ENCODE data around the gene SCRN1.
A peak's percentile ranks its signal among the peaks of the same experiment; 100 is the strongest.
"Not testable (repeated sequence)": the region's sequence is repeated elsewhere in the genome, so short reads cannot be mapped to it uniquely, and the experiment has no call there.

SCRN1 gene

DNA sequence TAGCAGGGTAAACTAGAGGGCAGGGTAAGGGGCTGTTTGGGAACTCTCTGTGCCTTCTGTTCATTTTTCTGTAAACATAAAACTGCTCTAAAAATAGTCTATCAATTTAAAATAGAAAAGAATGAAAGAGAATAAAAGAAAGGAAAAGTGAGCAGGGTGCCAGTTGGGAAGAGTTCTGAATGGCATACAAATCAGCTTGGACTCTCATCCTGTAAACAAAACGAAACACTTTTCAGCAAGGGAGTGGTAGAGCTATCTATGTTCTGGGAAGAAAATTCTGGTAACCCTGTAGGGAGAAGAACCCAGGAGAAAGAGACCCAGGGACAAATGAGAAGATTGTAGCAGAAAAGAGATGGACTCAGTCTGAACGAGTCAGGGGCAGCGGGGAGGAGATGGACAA lies 24.6 kb downstream of the SCRN1 start:
- no peak for DNase-seq

DNA sequence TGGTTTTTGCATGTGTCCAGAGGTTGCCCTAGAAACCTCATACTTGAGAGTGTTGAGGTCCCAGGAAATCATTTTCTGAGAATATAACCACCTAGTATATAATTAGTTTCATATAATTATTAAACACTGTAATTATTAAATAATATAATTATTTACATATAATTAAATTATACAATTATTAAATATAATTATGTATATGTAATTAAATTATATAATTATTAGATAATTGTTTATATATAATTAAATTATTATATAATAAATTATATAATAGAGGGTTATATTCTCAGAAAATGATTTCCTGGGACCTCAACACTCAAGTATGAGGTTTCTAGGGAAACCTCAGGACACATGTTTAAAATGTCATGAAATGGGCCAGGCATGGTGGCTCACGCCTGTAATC lies 27.6 kb downstream of the SCRN1 start:
- no peak for DNase-seq

DNA sequence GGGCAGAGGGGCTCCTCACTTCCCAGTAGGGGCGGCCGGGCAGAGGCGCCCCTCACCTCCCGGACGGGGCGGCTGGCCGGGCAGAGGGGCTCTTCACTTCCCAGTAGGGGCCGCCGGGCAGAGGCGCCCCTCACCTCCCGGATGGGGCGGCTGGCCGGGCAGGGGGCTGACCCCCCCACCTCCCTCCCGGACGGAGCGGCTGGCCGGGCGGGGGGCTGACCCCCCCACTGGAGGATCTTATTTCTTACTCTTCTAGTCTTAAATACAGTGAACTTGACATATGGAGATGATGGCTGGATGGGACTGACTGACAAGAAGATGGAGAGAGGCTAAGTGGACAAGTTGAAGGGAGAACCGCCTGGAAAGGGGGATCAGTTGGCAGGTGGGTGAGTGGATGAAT lies 28.0 kb downstream of the SCRN1 start:
- not testable (repeated sequence) for DNase-seq

DNA sequence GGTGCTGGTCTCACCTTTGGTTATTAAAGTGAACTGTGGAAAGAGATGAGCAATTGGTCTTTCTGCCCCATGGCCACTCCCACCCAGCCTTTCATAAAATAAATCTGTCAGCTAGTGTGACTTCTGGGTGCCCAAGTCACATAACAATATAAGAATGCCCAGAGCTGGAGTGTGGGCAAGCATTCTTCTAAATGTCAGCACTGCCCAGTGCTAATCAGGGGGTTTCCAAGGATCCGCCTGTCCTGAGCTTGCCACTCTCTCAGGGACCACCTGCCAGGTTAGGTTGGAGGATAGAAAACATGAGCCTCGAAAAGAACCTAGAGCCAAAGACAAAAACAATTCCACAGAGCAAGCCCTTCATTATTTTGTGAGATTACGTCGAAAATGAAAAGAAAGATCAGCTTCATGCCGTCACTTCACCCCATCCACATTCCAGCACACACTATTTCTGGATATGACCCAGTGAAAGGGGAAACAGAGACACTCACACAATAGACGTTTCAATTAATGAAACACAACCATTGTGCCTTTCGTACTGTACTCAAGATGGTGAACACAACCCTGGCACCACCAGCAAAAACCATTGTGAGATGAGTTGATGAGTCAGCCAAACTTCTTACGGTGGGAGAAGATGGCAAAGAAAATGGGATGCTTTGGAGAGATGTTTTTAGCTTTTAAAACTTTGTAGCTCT lies 30.8 kb downstream of the SCRN1 start:
- no peak for DNase-seq

DNA sequence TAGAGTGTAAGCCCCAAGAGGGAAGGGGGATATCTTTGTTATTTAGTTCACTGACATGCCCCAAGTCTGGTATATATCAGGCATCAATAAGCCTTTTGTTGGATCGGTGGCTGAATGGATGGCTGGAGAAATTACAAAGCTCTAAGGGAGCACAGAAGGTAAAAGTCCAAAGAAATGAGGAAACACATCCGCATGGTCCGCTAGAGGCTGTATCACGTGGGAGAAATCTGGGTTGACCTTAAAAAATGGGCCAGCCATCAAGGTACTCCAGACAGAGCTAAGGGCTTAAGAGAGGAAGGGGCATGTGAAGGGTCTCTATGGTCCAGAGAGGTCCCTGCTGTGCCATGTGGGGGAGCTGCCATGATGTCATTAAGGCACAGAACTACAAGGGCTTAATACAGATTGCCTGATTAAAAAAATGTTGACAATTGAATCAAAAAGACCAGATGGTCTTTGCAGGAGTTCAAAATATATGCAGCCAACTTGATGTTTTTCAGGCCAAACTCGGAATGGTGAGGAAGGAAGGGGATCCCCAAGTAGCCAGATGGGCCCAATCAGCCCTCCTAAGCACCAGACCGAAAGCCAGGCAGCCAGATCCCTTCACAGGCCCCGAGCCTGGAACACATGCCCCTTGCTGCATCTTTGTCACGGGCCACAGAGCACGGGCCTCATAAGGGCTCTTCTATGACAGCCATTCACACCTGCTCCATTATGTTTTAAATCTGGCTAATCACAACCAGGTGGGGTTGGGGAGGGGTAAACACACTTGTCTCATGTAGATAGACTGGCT lies 31.9 kb downstream of the SCRN1 start:
- no peak for DNase-seq

DNA sequence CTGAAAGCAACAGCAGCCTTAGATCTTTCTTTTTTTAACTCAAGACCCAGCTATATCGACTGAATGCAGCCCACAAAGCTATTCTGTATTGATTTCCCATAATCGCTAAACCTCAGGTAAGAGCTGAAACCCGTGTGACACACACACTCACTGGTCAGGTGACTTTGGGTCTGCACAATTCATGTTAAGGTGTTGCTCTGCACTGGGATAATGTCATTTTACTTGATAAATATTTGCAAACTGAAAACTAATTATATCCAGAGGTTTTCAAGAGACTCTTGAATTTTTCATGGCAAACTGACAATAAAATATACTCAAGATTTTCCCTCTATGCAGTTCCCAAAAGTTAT lies 33.1 kb downstream of the SCRN1 start:
- no peak for DNase-seq

DNA sequence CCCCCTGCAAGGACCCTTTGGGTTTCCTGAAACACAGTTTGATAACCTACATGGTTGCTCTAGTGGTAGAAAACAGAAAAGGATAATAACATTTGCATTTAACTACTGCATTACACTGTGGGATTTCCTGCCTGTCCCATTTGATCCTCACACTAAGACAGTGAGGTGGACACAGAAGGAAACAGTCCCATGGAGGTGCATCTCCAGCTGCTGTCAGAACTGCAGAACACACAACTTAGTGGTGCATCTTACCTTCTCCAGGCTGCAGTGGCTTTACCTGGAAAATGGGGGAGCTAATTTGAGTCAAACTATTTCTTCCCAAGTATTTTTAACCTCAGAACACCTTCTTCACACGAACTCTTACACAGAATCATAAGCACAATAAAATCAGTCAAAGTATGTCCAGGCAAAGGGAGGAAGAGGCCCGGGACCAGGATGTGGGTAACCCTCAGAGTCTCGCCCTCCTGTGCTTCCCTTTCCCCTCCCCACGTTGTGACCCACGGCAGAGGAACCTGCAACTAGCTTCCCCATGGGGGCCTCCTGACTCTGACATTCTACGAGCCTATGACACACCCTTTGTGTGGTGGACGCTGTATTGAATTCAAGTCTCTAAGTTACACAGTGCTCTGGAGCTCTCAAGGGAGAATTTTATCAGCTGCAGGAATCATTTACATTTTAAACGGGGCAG lies 33.7 kb downstream of the SCRN1 start:
- DNase-seq = no peak

DNA sequence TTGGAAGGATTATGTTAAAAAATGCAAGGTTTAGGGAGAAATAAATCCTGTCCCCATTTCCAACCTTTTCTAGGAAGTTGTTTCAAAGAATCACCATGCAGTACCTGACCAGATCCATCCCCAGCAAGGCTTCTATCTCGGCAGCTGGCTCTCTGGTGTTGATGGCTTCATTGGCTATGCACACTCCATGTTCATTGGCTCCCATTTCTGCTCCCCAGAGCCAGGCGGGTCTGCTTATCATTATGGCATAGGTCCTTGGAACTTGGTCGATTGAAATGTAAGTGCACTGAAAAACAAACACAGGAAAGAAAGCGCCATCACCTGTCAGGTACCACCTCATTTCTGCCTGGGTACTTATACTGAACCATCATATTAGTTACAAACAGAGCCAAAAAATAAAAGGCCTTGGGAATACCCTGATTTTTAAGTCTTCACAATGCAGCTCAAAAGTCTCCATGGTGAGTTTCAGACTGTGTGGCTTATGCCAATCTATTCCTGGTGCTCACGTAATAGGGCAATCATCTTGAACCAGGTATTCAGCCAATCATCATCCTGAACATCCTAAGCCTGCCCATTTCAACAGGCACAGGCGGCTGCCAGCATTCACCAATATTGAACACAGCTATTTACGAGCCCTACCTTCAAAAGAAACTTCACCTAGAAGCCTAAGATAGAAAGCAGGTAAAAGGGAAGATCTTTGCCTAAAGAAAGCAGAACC lies 34.4 kb downstream of the SCRN1 start:
- no peak for DNase-seq

DNA sequence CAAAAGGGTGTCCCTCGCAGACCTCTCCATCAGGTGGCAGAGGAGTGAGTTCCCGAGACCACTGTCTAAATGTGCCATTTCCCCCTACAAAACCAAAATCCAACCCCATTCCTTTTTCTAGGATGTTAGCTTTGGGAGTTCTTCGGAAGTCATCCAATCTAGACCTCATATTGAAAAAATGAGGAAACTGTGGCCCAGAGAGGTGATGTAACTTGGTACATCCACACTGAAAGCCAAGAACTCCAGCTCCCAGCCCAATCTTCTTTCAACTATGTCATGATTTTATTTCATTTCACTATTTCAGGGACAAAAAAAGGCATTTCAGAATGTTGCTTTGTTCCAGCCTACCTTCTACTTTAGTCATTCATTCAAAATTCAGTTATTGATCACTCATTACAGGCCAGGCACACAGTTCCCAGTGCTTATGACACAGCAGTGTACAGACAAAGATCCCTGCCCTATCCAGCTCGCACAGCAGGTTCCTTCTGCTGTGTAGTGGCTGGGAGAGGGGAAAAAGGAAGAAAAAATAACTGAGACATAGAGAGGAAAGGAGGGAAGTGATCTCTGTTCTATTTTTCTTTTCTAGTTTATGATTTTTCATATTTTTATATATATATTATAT lies 35.8 kb downstream of the SCRN1 start:
- no peak for DNase-seq

DNA sequence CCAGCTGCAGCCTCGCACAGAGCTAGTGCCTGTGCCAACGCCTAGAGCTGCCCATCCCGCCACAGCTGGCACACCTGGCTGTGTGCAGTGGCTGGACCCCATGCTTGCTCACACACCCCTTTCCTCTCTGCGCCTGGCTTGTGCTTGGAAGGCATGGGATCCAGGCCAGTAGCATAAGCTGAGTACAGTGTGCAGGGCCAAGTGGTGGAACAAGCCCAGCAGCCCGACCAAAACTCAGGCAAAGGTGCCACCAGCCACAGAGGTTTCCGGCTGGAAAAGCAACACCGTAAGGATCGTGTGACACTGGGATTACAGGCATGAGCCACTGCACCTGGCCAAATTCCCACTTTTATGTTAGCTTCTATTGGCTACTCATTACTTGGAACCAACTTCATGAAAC lies 38.4 kb downstream of the SCRN1 start:
- DNase-seq = no peak

DNA sequence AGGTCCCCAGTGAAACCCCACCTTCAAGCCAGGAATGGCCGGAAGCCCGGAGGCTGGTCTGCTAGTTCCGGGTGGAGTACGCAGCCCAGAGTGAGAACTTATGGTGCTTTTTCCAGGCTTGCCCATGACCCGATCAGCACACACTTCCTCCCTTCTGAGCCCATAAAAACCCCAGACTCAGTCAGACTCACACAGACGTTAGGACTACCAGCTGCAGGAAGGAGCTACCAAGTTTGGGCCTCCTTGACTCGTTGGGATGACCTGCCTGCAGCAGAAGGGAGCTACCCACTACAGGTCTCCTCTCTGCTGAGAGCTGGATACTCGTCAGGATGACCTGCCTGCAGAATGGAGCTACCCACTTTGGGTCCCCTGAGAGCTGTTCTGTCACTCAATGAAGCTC lies 39.1 kb downstream of the SCRN1 start:
- no peak for DNase-seq

DNA sequence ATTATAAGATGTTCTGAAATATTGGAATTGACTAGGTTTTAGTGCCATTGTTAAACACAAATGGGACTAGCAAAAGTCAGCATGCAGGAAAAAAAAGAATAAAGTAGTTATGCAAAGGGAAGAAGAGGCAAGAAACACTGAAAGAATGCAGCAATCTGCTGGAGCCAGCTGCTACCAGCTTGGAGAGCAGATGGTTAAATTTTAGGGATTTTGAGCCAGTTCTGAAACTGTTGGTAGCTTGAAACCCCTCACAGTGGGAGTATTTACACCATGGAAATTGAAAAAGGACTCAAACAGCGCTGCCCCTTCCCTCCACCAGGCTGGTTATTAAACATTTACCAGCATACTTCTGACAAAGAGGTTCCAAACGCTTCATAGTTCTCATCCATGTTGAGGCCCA lies 41.0 kb downstream of the SCRN1 start:
- DNase-seq = no peak

DNA sequence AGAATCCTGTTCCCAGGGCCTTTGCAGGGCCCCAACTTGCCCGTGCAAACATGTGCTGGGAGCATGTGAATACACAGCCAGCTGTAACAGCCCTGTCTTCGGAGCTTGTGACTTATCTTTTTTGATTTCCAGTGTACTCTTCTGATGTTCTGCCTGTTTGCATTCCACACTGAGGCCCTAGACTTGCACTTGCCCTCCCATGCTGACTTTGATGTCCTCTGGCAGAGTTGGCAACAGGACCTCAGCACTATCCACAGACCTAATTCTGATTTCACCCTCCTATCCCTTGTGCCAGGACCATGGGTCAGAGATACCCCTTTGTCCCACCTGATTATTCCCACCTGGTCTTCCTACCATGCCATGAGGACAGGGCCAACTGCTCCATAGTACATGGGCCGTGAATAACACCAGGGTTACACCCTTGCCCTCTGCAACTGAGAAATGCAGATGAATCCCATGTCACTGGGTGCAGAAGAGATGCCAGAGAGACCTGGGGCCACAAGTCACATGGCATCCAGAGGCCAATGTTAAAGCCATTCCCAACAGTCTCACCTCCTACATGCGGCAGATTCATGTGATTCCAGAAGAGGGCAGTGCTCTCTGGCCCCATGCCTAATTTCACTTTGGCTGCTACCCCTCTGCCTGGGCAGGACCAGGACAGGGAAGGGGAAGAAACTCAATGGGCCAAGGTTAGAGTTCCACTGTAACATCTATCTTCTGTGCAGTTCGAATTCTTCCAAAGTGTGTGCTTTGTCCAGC lies 43.0 kb downstream of the SCRN1 start:
- peak; percentile 5 for DNase-seq

DNA sequence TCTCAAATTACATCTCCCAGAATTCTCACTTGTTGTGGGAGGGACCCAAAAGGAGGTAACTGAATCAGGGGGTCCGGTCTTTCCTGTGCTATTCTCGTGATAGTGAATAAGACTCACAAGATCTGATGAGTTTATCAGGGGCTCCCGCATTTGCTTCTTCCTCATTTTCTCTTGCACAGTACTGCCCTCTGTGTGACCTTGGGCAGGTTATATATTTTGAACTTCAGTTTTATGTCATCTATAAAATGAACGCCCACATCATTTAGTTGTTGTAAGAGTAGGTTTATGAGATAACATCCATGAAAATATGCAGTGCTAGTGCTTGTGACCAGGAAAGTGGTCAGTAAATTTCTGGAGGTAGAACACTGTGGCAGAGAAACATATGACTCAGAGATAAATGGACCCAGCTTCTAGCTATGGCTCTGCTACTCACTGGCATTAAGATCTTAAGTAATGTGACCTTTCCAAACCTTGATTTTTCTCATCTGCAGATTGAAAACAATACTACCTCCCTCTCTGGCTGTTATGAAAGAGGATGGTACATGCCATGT lies 44.3 kb downstream of the SCRN1 start:
- DNase-seq = no peak

DNA sequence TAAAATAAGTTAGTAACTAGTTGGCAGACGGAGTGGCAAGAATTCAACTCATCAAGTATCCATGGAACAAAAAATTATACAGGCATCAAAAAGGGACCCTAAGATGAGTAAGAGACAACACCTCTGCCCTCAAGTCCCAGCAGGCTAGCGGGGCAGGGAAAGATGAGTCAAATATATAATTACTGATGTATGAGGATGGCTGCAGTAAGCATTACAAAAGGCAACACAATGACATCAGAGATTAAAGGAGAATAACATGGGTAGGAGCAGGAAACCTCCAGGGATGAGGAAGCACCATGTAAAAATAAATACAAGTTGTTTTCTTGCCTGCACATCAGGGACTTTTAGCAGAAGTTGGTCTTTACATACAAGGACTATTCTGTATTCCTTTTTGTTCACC lies 49.4 kb downstream of the SCRN1 start:
- DNase-seq = no peak

DNA sequence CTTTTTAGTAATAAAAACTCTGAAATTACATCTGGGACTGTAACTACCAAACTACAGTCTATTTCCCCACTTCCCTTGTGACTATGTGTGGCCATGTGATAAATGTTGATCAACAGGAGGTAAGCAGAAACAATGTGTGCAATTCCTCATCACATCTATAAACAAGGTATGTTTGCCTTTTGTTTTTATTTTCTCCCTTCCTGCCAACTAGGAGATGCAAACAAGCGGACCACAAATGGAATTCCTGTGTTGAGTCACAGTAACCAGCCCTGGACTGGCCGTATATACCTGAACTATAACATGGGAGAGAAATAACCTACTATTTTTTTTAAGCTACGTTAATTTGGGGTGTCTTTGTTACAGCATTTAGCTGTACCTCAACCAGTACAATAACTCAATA lies 52.5 kb downstream of the SCRN1 start:
- no peak for DNase-seq

DNA sequence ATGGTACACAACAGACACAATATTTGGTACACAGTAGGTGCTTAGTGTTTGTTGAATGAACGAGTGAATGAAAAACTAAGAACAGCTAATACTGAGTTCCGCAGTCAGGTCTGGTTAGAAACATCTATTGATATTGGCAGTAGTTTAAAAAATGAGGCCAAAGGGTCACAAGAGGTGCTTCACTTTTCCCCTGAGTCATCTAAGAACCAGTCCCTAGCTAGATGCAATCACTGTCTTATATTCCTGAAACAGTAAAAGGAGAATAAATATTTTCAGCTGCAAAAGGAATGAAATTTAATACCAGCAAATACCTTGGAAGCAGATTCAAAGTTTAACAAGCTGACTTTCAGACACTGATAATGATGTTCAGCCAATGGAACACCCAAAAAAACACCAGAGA lies 54.5 kb downstream of the SCRN1 start:
- DNase-seq = peak; percentile 14

DNA sequence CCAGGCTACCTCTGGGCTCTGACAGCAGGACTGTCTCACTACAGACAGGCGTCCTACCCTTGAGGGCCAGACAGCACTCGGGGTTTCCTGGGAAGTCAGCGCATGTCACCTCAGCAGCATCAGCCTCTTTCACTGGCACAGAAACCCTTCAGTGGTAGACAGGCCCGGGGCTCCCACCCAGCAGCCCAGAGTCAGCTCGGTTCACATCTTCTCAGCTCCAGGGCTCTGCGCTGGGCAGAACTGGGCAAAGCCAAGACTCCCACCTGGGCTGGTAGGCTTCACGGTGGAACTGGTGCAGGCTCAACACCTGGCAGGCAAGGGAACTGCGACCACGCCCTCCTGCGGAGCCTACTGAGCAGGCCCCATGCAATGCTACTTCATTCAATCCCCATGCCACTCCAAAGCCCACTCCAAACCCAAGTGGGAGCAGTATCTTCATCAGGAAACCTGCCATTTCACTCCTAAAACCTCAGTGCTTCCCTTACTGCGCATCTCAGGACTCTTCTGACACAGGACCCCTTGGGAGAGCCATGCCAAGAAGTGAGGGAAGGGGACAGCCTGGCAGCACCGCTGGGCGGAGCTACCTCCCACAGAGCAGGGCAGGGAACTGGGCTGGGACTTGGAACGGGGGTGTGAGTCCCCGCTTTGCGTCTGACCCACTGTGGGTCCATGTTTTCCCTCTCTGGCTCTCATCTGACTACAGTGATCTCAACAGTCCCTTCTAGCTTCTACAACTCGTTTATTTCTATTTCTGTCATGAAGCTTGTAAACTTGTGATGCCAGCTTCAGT lies 60.4 kb downstream of the SCRN1 start:
- no peak for DNase-seq

DNA sequence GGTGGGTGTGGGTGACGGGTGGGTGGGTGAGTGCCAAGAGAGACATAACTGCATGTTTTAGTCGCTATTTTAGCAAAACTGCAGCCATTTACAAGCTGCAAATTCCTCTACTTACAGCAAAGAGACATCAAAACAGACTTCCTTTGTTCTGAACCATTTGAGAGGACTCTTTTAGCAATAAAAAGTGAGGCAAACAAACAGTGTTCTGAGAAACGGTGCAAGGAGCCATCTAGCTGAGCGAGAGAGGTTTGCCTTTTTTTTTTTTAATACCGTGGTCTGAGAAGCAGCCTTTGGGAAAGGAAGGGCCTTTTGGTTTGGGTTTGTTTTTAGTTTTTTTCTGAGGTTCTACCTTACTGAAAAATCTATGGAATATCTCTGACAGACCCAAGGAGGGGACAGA lies 62.9 kb downstream of the SCRN1 start:
- no peak for DNase-seq

DNA sequence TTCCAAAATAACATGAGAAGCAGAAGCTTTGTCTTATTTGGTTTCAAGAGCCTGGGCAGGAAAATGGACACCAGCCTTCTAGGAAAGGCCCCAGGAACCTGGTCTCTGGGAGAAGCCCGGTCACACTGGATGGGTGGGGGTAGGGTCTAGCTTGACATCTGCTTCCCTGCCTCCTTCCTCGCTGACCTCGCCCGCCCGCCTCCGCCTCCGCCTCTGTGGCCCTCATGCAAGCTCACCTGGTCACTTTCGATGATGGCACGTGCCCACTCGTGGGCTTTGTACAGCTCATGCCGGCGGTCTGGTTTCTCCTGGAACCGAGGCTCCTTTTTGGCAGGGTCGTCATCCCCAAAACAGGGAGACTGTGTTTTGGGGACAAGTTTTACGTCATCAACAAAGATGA lies 63.4 kb downstream of the SCRN1 start:
- no peak for DNase-seq

DNA sequence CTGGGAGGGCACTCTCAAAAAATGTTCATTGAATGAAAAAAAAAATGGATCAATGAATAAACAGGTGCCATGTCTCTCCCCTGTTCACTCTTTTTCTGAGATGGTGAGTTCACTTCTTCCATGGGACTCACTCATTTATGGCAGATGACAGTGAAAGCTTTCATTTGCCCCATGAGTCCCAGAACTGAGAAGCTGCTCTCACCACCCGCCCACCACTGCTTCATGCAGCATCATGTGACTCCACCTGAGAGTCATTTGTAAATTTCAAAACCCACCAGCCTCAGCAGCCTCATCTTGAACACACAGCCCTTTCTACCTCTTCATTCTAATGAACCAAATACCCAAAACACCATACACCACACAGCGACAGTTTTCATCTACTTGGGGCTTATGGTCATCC lies 64.9 kb downstream of the SCRN1 start:
- no peak for DNase-seq

Data from HCEC 1CT (cell line).